K562 (cell line): ENCODE data around the gene SPRN. TPM values are rescaled to one million over a fixed set of nuclear protein-coding genes. Genes with fewer than 3 reads are reported as not detected.

Source experiments
- FOXM1 ChIP-seq, 2 experiments: fragments of 450-650 bp in 1 of 2; sonication (generic) in 1 of 2; formaldehyde crosslinking in 1 of 2; IDR thresholded peaks; 2 replicates each; pipeline versions ENCODE4 v1.6.1 to v1.9.0; 2017 to 2022; ENCODE audit warnings: low read depth in 2 of 2, mild to moderate bottlenecking in 2 of 2, missing genetic modification reagents in 1 of 2, moderate library complexity in 1 of 2
- HNRNPLL ChIP-seq: fragments of 200-400 bp; formaldehyde crosslinking; IDR thresholded peaks from 2 replicates; pipeline ENCODE4 v1.6.1; 2017; ENCODE audit warnings: low read length, low read depth, mild to moderate bottlenecking; ENCODE audit not compliant: poor library complexity, severe bottlenecking
- KLF10 ChIP-seq: fragments of 250-450 bp; sonication (Bioruptor Pico); IDR thresholded peaks from 2 replicates; pipeline ENCODE4 v1.6.1; 2021; ENCODE audit warnings: matching md5 sums
- NCOA4 ChIP-seq: fragments of 450-650 bp; IDR thresholded peaks from 2 replicates; pipeline ENCODE4 v1.6.1; 2018; ENCODE audit warnings: mild to moderate bottlenecking; ENCODE audit not compliant: partially characterized antibody
- NFIX ChIP-seq: fragments of 250-450 bp; sonication (Bioruptor Pico); IDR thresholded peaks from 2 replicates; pipeline ENCODE4 v1.4.0; 2020; ENCODE audit warnings: low read depth, mild to moderate bottlenecking, moderate library complexity
- PHF8 ChIP-seq: fragments of 200-600 bp; sonication (generic); IDR thresholded peaks from 2 replicates; pipeline ENCODE4 v1.6.1; 2012; ENCODE audit warnings: mixed run types, mild to moderate bottlenecking, inconsistent platforms, low read length, moderate library complexity, borderline replicate concordance
- POLR2G ChIP-seq: fragments of 200-400 bp; formaldehyde crosslinking; IDR thresholded peaks from 2 replicates; pipeline ENCODE4 v1.6.1; 2017; ENCODE audit warnings: low read depth, mild to moderate bottlenecking, antibody characterized with exemption, low read length, moderate library complexity
- RB1 ChIP-seq: fragments of 450-650 bp; IDR thresholded peaks from 2 replicates; pipeline ENCODE4 v1.6.1; 2017; ENCODE audit warnings: low read depth, mild to moderate bottlenecking
- SAFB2 ChIP-seq: fragments of 200-400 bp; formaldehyde crosslinking; IDR thresholded peaks from 2 replicates; pipeline ENCODE4 v1.6.1; 2018; ENCODE audit warnings: borderline replicate concordance, low read length, low read depth, moderate library complexity; ENCODE audit not compliant: severe bottlenecking
- SUPT5H ChIP-seq: fragments of 450-650 bp; IDR thresholded peaks from 2 replicates; pipeline ENCODE4 v1.6.1; 2016
- ZNF197 ChIP-seq: fragments of 200-800 bp; sonication (Bioruptor generic); IDR thresholded peaks from 2 replicates; pipeline ENCODE4 v1.6.1; 2016; ENCODE audit warnings: low read depth, missing genetic modification characterization, missing compliant biosample characterization
- polyA plus RNA-seq, 8 experiments: library from polyadenylated mRNA; depleted of rRNA in 4 of 8; stranded (reverse) in 5 of 8; unstranded in 3 of 8; fragments of >200 nt; fragmentation: Nextera tagmentation in 2 of 8; fragmentation: Illumina TruSeq in 1 of 8; extraction: Ambion mirVana in 2 of 8; extraction: Trizol in 1 of 8; gene quantifications; 2 replicates each; pipeline versions ENCODE4 v1.2.1 to v1.2.3, GENCODE V29; 2011 to 2014; ENCODE audit warnings: inconsistent platforms in 1 of 8, missing spikeins in 1 of 8
- total RNA-seq, 7 experiments: library from RNA; depleted of rRNA in 6 of 7; stranded (reverse); fragments of >200 nt in 6 of 7; fragmentation: Illumina TruSeq in 2 of 7; extraction: Trizol in 2 of 7; gene quantifications; 2 replicates each; pipeline versions ENCODE4 v1.2.1 to v1.2.3, GENCODE V29; 2011 to 2021; ENCODE audit warnings: low replicate concordance in 1 of 7
- TF ChIP-seq, protein P1 (sequence below): fragments of 200-800 bp; sonication (Bioruptor generic); IDR thresholded peaks from 2 replicates; pipeline ENCODE4 v1.6.1; 2017; ENCODE audit warnings: missing genetic modification characterization, missing compliant biosample characterization
- TF ChIP-seq, protein P2 (sequence below): sonication (generic); formaldehyde crosslinking; IDR thresholded peaks from 2 replicates; pipeline ENCODE4 v1.8.0; 2022; ENCODE audit warnings: mild to moderate bottlenecking, missing genetic modification reagents

Gene SPRN
- total and polyA plus RNA-seq, 9 of the 15 experiments (the other 6 are each of a cell fraction or from before 2014, with no cell fraction given), result 0.04 TPM; not detected in 8

DNA sequence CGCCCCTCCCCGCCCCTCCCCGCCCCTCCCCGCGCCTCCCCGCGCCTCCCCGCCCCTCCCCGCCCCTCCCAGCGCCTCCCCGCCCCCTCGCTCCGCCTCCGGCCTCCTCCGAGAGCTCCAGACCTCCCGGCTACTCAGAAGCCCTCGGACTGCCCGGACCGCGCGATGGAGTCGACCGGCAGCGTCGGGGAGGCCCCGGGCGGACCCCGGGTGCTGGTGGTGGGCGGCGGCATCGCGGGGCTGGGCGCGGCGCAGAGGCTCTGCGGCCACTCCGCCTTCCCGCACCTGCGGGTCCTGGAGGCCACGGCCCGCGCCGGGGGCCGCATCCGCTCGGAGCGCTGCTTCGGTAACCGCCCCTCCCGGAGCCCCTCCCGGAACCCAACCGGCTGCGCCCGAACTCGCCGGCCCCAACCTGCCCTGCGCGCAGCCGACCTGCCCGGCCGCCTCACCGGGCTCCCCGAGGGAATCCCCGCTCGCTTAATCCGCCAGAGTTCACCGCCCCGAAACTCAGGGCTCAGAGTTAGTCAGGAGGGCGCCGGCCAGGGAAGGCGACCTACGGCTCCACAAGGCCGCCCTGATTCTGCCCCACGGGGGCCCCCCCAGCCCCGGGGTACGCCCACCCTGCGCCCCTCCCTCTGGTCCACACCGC lies 45.1 kb downstream of the SPRN start, which contains the start of gene PAOX (continued):
- TF ChIP-seq FOXM1 (IDR thresholded peaks at IDR 0.05; ENCODE audit: low read depth), result no peak
- no peak for TF ChIP-seq FOXM1 (CRISPR knock-in tag; IDR thresholded peaks at IDR 0.05; ENCODE audit: low read depth)
- no peak for TF ChIP-seq NFIX (CRISPR knock-in tag)
- peak; percentile 85 for TF ChIP-seq POLR2G
- no peak for TF ChIP-seq NCOA4
- TF ChIP-seq KLF10 (CRISPR knock-in tag), result no peak
- peak; percentile 51; the same call in 1 of the 2 replicates for TF ChIP-seq RB1
- no peak for TF ChIP-seq SAFB2
- TF ChIP-seq SUPT5H, result no peak
- TF ChIP-seq, protein P1, sequence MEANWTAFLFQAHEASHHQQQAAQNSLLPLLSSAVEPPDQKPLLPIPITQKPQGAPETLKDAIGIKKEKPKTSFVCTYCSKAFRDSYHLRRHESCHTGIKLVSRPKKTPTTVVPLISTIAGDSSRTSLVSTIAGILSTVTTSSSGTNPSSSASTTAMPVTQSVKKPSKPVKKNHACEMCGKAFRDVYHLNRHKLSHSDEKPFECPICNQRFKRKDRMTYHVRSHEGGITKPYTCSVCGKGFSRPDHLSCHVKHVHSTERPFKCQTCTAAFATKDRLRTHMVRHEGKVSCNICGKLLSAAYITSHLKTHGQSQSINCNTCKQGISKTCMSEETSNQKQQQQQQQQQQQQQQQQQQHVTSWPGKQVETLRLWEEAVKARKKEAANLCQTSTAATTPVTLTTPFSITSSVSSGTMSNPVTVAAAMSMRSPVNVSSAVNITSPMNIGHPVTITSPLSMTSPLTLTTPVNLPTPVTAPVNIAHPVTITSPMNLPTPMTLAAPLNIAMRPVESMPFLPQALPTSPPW (CRISPR knock-in tag), result peak; percentile 88
- TF ChIP-seq HNRNPLL, result no peak
- TF ChIP-seq, protein P2, sequence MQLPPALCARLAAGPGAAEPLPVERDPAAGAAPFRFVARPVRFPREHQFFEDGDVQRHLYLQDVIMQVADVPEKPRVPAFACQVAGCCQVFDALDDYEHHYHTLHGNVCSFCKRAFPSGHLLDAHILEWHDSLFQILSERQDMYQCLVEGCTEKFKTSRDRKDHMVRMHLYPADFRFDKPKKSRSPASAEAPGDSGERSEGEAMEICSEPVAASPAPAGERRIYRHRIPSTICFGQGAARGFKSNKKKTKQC (CRISPR knock-in tag), result no peak
- TF ChIP-seq ZNF197 (CRISPR knock-in tag), result no peak
- peak; percentile 64; the same call in 1 of the 2 replicates for TF ChIP-seq PHF8
